Dendritic cell treated with granulocyte-macrophage colony-stimulating factor and Interleukin-4, amounts not matched to agents 40 ng/mL and 50 ng/mL, for 4 days (primary cell): ENCODE data around the gene WDR74.
"Not testable (repeated sequence)": the region's sequence is repeated elsewhere in the genome, so short reads cannot be mapped to it uniquely, and the experiment has no call there.

Source experiments
- H3K27ac Mint-ChIP-seq: one replicate; pipeline ENCODE4 v1.8.0; 2022; ENCODE audit warnings: mild to moderate bottlenecking, mixed read lengths
- H3K27me3 Mint-ChIP-seq: one replicate; pipeline ENCODE4 v1.8.0; 2022; ENCODE audit warnings: mild to moderate bottlenecking, mixed read lengths
- H3K36me3 Mint-ChIP-seq: one replicate; pipeline ENCODE4 v1.8.0; 2022; ENCODE audit warnings: low read depth, mixed read lengths
- H3K4me1 Mint-ChIP-seq: one replicate; pipeline ENCODE4 v1.8.0; 2022; ENCODE audit warnings: low read depth, mixed read lengths
- H3K4me3 Mint-ChIP-seq: one replicate; pipeline ENCODE4 v1.8.0; 2022; ENCODE audit warnings: mild to moderate bottlenecking, moderate library complexity, mixed read lengths
- H3K9me3 Mint-ChIP-seq: one replicate; pipeline ENCODE4 v1.8.0; 2022; ENCODE audit warnings: mixed read lengths
- intact Hi-C: fragments of 100-400 bp; cut with micrococcal nuclease; formaldehyde crosslinking; loops from one replicate; pipeline ENCODE4 v1.15.0; 2022

Gene WDR74

DNA sequence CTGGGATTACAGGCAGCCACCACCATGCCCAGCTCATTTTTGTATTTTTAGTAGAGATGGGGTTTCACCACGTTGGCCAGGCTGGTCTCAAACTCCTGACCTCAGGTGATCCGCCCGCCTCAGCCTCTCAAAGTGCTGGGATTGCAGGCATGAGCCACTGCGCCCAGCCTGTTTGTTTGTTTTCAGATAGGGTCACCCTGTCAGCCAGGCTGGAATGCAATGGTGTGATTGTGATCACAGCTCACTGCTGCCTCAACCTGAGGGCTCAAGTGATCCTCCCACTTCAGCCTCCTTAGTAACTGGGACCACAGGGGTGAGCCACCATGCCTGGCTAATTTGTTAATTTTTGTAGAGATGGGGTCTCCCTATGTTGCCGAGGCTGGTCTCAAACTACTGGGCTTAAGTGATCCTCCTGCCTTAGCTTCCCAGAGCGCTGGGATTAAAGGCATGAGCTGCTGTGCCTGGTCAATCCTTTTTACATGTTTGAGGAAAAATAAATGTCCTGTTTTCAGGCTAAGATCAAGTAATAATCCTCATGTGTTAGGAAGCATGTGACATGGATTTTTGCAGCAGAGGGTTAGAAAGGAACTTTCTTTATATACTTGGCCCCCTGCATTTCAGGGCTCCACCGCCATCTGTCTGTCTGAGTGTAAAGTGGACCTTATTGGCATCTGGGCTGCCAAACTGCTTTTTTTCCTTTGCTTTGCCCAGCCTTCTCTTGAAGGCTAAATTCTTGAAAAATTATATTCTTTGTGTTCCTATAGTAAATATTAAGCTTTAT is 36.5 kb upstream of the WDR74 start:
- Mint-ChIP-seq H3K27ac (no peak overlapping the region), H3K9me3 (no peaks in the 10 kb centered on the region), H3K27me3 (no peaks in the 10 kb centered on the region), H3K4me3 (no peak overlapping the region), H3K4me1 (peaks cover 19% of the 10 kb centered on the region), H3K36me3 (peaks cover 47% of the 10 kb centered on the region)
- intact Hi-C loops = no loop called here

DNA sequence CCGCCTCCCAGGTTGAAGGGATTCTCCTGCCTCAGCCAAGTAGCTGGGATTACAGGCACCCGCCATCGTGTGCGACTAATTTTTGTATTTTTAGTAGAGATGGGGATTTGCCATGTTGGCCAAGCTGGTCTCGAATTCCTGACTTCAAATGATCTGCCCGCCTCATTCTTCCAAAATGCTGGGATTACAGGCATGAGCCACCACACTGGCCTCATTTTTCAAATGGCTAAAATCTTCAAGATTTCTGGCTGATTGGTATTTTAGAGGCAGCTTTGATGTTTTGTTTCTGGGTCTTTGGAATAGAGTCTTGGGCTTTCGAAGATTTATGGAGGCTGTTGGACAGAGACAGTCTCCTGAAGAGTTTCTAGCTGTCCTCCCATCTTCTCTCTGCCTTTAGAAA is 35.5 kb upstream of the WDR74 start:
- no peak overlapping the region for H3K27ac Mint-ChIP-seq
- intact Hi-C loops = no loop called here

DNA sequence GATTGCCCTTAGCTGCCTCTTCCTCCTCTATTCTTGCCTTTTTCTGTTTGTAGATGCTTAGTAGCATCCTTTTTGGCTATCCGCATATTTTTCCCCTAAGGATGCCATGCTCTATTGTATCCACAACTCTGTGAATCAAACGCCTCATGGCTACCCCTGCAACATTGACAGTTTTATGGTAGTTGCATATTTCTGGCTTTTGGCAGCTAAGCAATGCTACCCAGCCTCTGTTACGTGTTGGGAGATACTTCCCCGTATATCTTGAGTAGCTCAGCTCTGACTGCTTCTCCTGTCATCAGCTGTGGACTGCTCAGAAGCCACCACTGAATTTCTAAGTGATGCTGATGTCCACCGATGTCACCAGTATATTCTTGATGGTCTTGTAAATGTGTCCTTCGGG is 26.2 kb upstream of the WDR74 start:
- intact Hi-C loops = no loop called here

More for the DNA sequence above, 35.5 kb upstream of the WDR74 start:
- peaks cover 39% of the 10 kb centered on the region for H3K36me3 Mint-ChIP-seq
- peaks cover 12% of the 10 kb centered on the region for H3K4me1 Mint-ChIP-seq
- H3K27me3 Mint-ChIP-seq = no peaks in the 10 kb centered on the region
- H3K9me3 Mint-ChIP-seq = no peaks in the 10 kb centered on the region
- no peak overlapping the region for H3K4me3 Mint-ChIP-seq

DNA sequence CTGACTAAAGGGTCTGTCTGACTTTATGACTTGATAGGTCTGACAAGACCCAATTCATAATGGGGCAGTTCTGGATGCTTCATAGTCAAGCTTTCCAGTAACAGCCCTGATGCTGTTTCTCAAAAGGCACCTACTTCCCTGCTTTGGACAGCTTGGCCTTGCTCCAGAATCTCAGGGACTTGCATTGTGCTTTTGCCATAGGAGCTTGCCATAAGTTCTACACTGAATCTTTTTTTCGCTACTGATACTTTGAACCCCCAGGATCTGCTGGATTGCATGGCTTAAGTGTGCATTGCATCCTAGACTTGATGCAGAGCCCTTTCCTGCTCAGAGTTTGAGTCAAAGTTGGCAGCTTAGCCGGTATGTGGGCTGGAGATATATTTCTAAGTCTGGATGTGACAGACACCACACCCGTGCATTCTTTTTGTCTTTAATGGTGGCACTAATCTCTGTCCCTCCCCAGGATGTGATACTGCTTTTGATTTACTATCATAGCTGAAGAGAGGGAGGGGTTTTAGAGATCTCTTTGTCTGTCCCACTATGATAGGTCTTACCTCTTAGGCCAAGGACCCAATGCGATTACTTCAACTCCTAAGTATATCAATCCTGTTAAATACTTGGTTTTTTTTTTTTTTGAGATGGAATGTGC is 24.4 kb upstream of the WDR74 start:
- H3K27ac Mint-ChIP-seq = no peak overlapping the region
- intact Hi-C loops = loop anchor here (5.0 kb wide), 1 partner anchor 137 kb away; the partner anchor contains the start of genes HNRNPUL2 and TTC9C

More for the DNA sequence above, 26.2 kb upstream of the WDR74 start:
- no peaks in the 10 kb centered on the region for H3K36me3 Mint-ChIP-seq
- H3K4me1 Mint-ChIP-seq = peaks cover 4% of the 10 kb centered on the region
- no peak overlapping the region for H3K27ac Mint-ChIP-seq
- H3K9me3 Mint-ChIP-seq = no peaks in the 10 kb centered on the region
- no peaks in the 10 kb centered on the region for H3K27me3 Mint-ChIP-seq
- H3K4me3 Mint-ChIP-seq = no peak overlapping the region

DNA sequence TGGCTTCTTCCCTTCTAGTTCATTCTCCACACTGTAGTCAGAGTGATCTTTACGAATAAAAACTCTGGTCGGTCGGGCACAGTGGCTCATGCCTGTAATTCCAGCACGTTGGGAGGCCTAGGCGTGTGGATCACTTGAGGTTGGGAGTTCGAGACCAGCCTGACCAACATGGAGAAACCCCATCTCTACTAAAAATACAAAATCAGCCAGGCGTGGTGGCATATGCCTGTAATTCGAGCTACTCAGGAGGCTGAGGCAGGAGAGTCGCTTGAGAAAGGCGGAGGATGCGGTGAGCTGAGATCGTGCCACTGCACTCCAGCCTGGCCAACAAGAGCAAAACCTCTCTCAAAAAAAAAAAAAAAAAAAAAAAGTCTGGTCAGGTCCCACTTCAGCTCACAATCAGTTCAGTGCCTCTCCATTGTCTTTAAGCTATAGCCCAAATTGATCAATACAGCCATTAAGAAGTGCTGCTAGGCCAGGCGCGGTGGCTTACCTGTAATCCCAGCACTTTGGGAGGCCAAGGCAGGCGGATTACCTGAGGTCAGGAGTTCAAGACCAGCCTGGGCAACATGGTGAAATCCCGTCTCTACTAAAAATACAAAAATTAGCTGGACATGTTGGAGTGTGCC is 22.3 kb upstream of the WDR74 start:
- H3K27ac Mint-ChIP-seq, H3K27me3 Mint-ChIP-seq, H3K4me3 Mint-ChIP-seq, H3K9me3 Mint-ChIP-seq, H3K36me3 Mint-ChIP-seq: not testable (repeated sequence)
- intact Hi-C loops = loop anchor here (1.0 to 5.0 kb wide), 2 partner anchors 75 to 134 kb away; partner anchors contain the start of genes HNRNPUL2 and TTC9C
- peaks cover 34% of the 10 kb centered on the region for H3K4me1 Mint-ChIP-seq

More for the DNA sequence above, 24.4 kb upstream of the WDR74 start:
- Mint-ChIP-seq H3K27me3 (no peaks in the 10 kb centered on the region), H3K36me3 (peaks cover 8% of the 10 kb centered on the region), H3K4me3 (no peak overlapping the region), H3K9me3 (no peaks in the 10 kb centered on the region), H3K4me1 (peaks cover 14% of the 10 kb centered on the region)

DNA sequence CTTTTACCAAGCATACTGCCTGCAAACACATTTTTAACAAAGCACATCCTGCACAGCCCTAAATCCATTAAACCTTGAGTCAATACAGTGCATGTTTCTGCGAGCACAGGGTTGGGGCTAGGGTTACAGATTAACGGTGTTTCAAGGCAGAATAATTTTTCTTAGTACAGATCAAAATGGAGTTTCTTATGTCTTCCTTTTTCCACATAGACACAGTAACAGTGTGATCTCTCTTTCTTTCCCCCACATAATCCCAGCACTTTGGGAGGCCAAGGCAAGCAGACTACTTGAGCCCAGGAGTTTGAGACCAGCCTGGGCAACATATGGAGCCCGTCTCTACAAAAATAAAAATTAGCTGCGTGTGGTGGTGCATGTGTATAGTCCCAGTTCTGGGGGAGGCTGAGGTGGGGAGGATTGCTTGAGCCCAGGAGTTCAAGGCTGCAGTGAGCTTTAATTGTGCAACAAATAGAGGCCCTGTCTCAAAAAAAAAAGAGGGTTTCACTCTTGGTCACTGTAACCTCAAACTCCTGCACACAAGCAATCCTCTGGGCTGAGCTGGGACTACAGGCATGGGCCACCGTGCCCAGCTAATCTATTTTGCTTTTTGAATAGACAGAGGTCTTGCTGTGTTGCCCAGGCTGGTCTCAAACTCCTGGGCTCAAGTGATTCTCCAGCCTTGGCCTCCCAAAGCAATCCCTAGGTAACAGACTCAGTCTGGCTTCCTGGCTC is 21.6 kb upstream of the WDR74 start:
- Mint-ChIP-seq H3K4me1 (peaks cover 40% of the 10 kb centered on the region), H3K27ac (no peak overlapping the region), H3K36me3 (peaks cover 9% of the 10 kb centered on the region), H3K4me3 (no peak overlapping the region), H3K27me3 (no peaks in the 10 kb centered on the region), H3K9me3 (no peaks in the 10 kb centered on the region)
- intact Hi-C loops = loop anchor here (5.0 kb wide), 1 partner anchor 134 kb away; the partner anchor contains the start of genes HNRNPUL2 and TTC9C

DNA sequence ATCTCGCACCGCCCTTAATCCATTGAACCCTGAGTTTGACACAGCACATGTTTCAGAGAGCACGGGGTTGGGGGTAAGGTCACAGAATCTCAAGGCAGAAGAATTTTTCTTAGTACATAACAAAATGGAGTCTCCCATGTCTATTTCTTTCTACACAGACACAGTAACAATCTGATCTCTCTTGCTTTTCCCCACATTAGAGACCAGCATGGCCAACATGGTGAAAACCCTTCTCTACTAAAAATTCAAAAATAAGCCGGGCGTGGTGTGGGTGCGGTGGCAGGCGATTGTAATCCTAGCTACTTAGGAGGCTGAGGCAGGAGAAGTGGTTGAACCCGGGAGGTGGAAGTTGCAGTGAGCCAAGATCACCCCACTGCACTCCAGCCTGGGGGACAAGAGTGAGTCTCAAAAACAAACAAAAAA is 19.9 kb upstream of the WDR74 start:
- H3K4me3 Mint-ChIP-seq, H3K27me3 Mint-ChIP-seq, intact Hi-C loops, H3K9me3 Mint-ChIP-seq: not testable (repeated sequence)
- Mint-ChIP-seq H3K4me1 (peaks cover 48% of the 10 kb centered on the region), H3K36me3 (peaks cover 26% of the 10 kb centered on the region), H3K27ac (peak overlapping the region; percentile 44)

DNA sequence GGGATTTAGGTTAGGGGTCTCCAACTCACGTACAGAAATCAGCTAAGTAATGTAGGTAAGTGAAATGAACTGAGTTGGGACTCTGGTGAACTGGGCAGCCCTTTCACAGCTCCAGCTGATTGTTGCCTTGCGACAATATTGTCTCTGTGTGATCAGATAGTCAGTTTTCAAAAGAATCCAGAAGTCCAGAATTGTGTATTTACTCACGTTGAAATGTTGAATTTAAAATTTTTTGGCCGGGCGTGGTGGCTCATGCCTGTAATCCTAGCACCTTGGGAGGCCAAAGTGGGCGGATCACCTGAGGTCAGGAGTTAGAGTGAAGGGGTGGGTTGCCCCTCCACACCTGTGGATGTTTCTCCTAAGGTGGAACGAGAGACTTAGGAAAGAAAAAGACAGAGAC is 18.8 kb upstream of the WDR74 start:
- peak overlapping the region; percentile 28 for H3K4me3 Mint-ChIP-seq
- no peaks in the 10 kb centered on the region for H3K9me3 Mint-ChIP-seq
- peaks cover 58% of the 10 kb centered on the region for H3K4me1 Mint-ChIP-seq
- H3K27me3 Mint-ChIP-seq = no peaks in the 10 kb centered on the region
- H3K36me3 Mint-ChIP-seq = peaks cover 37% of the 10 kb centered on the region
- intact Hi-C loops = no loop called here
- H3K27ac Mint-ChIP-seq = peak overlapping the region; percentile 95

DNA sequence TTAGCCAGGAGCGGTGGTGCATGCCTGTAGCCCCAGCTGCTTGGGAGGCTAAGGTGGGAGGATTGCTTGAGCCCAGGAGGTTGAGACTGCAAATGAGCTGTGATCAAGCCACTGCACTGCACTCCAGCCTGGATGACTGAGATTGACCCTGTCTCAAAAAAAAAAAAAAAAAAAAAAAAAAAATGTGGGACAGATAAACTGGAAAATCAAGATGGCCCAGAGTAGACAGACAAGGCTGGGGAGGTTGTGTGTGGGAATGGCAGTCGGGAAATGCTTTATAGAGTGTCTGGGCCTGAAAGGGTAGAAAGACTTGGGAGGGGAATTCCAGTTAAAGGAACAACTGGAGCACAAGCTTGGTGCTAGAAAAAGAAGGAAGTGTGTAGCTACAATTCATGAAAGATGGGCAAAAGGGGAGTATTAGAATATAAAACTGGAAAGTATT is 18.2 kb upstream of the WDR74 start:
- H3K27ac Mint-ChIP-seq = peak overlapping the region; percentile 95
- peak overlapping the region; percentile 98 for H3K4me3 Mint-ChIP-seq
- H3K27me3 Mint-ChIP-seq = no peaks in the 10 kb centered on the region
- peaks cover 64% of the 10 kb centered on the region for H3K4me1 Mint-ChIP-seq
- H3K9me3 Mint-ChIP-seq = no peaks in the 10 kb centered on the region
- H3K36me3 Mint-ChIP-seq = peaks cover 44% of the 10 kb centered on the region
- intact Hi-C loops = loop anchor here (2.0 kb wide), 1 partner anchor 15 kb away; no protein-coding TSS in a partner anchor

DNA sequence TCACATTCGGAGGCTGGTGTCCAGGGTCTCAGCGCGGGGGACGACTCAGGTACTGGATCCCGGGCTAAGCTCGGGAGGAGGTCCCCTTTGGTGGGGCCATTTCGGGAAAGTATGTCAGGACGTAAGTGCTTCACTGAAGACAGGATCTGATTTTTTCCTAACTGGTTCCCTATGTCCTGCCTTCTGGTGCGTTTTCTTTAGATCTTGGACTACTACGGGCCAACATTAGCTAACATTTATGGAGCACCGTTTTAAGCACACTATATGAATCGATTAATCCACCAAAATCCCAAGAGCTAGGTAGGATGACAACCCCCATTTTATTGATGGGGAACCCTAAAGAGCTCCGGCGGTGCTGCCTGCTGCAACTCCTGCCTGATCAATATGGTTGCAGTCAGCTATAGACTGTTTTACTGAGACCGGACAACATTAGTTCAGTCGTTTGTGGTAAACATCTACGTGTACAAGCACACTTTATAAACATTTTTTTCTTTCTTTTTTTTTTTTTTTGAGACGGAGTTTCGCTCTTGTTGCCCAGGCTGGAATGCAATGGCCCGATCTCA is 17.0 kb upstream of the WDR74 start:
- peaks cover 73% of the 10 kb centered on the region for H3K4me1 Mint-ChIP-seq
- no peaks in the 10 kb centered on the region for H3K27me3 Mint-ChIP-seq
- intact Hi-C loops = loop anchor here (2.0 kb wide), 1 partner anchor 14 kb away; no protein-coding TSS in a partner anchor
- peak overlapping the region; percentile 95 for H3K27ac Mint-ChIP-seq
- H3K4me3 Mint-ChIP-seq = peak overlapping the region; percentile 98
- no peaks in the 10 kb centered on the region for H3K9me3 Mint-ChIP-seq
- H3K36me3 Mint-ChIP-seq = peaks cover 55% of the 10 kb centered on the region

DNA sequence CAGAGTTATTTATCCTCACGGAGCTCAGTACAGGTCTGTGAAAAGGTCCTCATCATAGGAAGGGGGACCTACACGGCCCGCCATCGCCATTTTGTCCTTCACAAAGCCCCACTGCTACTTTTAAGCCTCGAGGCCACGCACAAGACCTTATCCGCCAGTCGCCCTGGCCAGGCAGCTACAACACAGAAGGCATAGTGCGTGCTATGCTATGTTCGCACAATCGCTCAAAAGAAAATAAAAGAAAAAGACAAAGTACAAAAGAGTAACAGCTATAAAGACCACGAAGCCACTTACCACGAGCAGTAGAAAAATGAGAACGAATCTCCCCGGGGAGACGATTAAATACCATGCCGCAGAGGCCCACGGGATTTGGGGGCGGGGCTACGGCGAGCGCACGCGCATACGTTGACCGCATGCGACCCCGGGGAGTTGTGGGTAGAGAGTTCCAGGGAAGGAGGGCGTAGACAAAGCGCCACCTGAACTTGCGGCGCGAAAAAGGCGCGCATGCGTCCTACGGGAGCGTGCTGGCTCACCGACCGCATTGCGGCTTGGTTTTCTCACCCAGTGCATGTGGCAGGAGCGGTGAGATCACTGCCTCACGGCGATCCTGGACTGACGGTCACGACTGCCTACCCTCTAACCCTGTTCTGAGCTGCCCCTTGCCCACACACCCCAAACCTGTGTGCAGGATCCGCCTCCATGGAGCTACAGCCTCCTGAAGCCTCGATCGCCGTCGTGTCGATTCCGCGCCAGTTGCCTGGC is 16.4 kb upstream of the WDR74 start:
- no peaks in the 10 kb centered on the region for H3K9me3 Mint-ChIP-seq
- H3K27me3 Mint-ChIP-seq = no peaks in the 10 kb centered on the region
- intact Hi-C loops = loop anchor here (2.0 kb wide), 1 partner anchor 13 kb away; no protein-coding TSS in a partner anchor
- H3K27ac Mint-ChIP-seq = peak overlapping the region; percentile 95
- peaks cover 73% of the 10 kb centered on the region for H3K4me1 Mint-ChIP-seq
- peak overlapping the region; percentile 98 for H3K4me3 Mint-ChIP-seq
- peaks cover 57% of the 10 kb centered on the region for H3K36me3 Mint-ChIP-seq

DNA sequence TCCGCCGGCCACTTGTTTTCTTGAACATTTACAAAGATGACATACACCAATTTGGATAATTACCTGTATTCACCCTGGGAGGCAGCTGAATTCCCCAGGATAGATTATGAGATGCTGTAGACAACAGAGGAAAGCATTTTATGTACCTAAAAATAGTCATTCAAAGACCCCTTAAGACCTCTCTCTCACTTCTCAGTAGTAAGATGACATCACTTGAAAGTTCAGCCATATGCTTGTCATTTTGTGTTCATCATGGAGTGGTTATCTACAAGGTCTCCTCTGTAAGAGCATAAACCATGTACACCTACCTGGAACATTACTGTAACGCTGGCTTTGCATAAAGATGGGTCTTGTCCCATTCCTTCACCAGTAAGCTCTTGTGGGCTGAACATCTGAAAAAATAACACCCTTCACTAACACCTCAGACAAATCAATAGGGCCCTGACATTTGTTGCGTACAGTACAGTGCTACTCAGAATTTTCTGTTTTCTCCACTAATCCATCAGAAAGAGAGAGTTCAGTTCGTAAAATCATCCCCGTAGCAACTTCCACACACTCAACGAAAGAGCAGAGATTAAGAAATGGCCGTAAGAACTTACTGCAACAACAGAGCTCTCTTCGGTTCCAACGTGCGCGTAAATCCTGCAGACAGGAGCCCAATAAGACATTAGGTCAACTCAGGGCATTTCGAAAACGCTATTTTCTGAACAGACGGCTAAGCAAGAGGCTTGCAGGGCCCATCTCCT is 15.6 kb upstream of the WDR74 start:
- H3K4me1 Mint-ChIP-seq = peaks cover 72% of the 10 kb centered on the region
- H3K36me3 Mint-ChIP-seq = peaks cover 56% of the 10 kb centered on the region
- H3K9me3 Mint-ChIP-seq = no peaks in the 10 kb centered on the region
- intact Hi-C loops = no loop called here
- H3K4me3 Mint-ChIP-seq = peak overlapping the region; percentile 98
- peak overlapping the region; percentile 95 for H3K27ac Mint-ChIP-seq
- no peaks in the 10 kb centered on the region for H3K27me3 Mint-ChIP-seq
